IMR-90 (cell line): Measurements from ENCODE around the gene ADIRF. TPM values are rescaled to one million over a fixed set of nuclear protein-coding genes. Genes with fewer than 3 reads are reported as not detected.

Source experiments
- microRNA-seq, 2 experiments: library from miRNA; stranded (forward) in 1 of 2; unstranded in 1 of 2; fragments of 10-50 nt in 1 of 2; fragments of <30 nt in 1 of 2; gene quantifications in 1 of 2; microRNA quantifications in 1 of 2; one replicate each; pipeline versions ENCODE3 to v1.1.0; 2013 to 2020; ENCODE audit not compliant: insufficient read depth in 1 of 2, insufficient read length in 1 of 2, unreplicated experiment in 1 of 2
- polyA plus RNA-seq, 3 experiments: library from polyadenylated mRNA; depleted of rRNA; stranded (reverse); fragments of >200 nt; gene quantifications; 2 replicates each; pipeline ENCODE4 v1.2.3, GENCODE V29; 2012; ENCODE audit warnings: low replicate concordance in 1 of 3
- small RNA-seq, 5 experiments: library from RNA; depleted of rRNA; stranded (forward); fragments of <200 nt; gene quantifications; one replicate each; pipeline ENCODE3, GENCODE V24; 2012
- total RNA-seq: library from RNA; depleted of rRNA; stranded (reverse); fragments of >200 nt; gene quantifications from 2 replicates; pipeline ENCODE4 v1.2.3, GENCODE V29; 2012; rRNA removed

The ADIRF gene
- total and polyA plus RNA-seq, 2 of the 4 experiments (the other 2 are of a cell fraction) = 2.3 to 7.2 TPM

Small RNAs within 50 kb of the gene (microRNA-seq; reads per million reads assigned to microRNA genes)
- not detected for gene BMS1P3 (ENCODE audit: insufficient read depth, insufficient read length)
- not detected for gene FAM25A (ENCODE audit: insufficient read depth, insufficient read length)

Small RNAs within 50 kb of the gene (small RNA-seq; reads per million reads assigned to genes)
- gene BMS1P3 = 0 reads per million in 5 experiments
- 0 reads per million in 5 experiments for gene FAM25A

Other genes with a start within 250 kb of the ADIRF start
- 93.7 and 94.7 TPM in 2 replicates for gene BMPR1A, start 211.9 kb upstream of the ADIRF start, total RNA-seq
- 13.5 and 15.9 TPM in 2 replicates for gene BMPR1A, start 211.9 kb upstream of the ADIRF start, polyA plus RNA-seq (2012; rRNA removed)
- 0.56 and 1.8 TPM in 2 replicates for gene MMRN2, start 10.9 kb upstream of the ADIRF start, total RNA-seq
- gene MMRN2, start 10.9 kb upstream of the ADIRF start, polyA plus RNA-seq (2012; rRNA removed) = 1.0 and 1.6 TPM in 2 replicates
- gene SNCG, start 9.9 kb upstream of the ADIRF start, total RNA-seq = 10.6 and 11.9 TPM in 2 replicates
- gene SNCG, start 9.9 kb upstream of the ADIRF start, polyA plus RNA-seq (2012; rRNA removed) = 17.9 and 19.0 TPM in 2 replicates
- gene FAM25A, start 51.8 kb downstream of the ADIRF start, total RNA-seq = not detected in 2 replicates
- gene FAM25A, start 51.8 kb downstream of the ADIRF start, polyA plus RNA-seq (2012; rRNA removed) = not detected in 2 replicates
- gene GLUD1, start 126.4 kb downstream of the ADIRF start, total RNA-seq = 210 and 222 TPM in 2 replicates
- gene GLUD1, start 126.4 kb downstream of the ADIRF start, polyA plus RNA-seq (2012; rRNA removed) = 58.9 and 64.8 TPM in 2 replicates
- gene SHLD2, start 126.7 kb downstream of the ADIRF start, total RNA-seq = 19.9 and 28.1 TPM in 2 replicates
- gene SHLD2, start 126.7 kb downstream of the ADIRF start, polyA plus RNA-seq (2012; rRNA removed) = 7.4 and 10.6 TPM in 2 replicates